ENCODE measurements around the gene NCF4.

- no peak for TF ChIP-seq POLR2AphosphoS5 (IDR thresholded peaks at IDR 0.05; ENCODE audit: low read depth, low read length)
- TF ChIP-seq, protein P1, sequence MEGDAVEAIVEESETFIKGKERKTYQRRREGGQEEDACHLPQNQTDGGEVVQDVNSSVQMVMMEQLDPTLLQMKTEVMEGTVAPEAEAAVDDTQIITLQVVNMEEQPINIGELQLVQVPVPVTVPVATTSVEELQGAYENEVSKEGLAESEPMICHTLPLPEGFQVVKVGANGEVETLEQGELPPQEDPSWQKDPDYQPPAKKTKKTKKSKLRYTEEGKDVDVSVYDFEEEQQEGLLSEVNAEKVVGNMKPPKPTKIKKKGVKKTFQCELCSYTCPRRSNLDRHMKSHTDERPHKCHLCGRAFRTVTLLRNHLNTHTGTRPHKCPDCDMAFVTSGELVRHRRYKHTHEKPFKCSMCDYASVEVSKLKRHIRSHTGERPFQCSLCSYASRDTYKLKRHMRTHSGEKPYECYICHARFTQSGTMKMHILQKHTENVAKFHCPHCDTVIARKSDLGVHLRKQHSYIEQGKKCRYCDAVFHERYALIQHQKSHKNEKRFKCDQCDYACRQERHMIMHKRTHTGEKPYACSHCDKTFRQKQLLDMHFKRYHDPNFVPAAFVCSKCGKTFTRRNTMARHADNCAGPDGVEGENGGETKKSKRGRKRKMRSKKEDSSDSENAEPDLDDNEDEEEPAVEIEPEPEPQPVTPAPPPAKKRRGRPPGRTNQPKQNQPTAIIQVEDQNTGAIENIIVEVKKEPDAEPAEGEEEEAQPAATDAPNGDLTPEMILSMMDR (IDR thresholded peaks at IDR 0.05): no peak
These were observed 31.5 kb downstream of the NCF4 start for GRCh38 chr22:36892292-36892691.

Data from Panc1 (cell line).